GM19043 (cell line): ENCODE results near the gene PPP1R18.
"Not testable (repeated sequence)": the region's sequence is repeated elsewhere in the genome, so short reads cannot be mapped to it uniquely, and the experiment has no call there.

Experiments used
- ATAC-seq: cut with Tn5 transposase; IDR thresholded peaks from one replicate; pipeline ENCODE4 v1.9.1; 2021; ENCODE audit warnings: low read depth; ENCODE audit not compliant: unreplicated experiment

PPP1R18 gene

GRCh38 chr6:30670760-30671527 lies 15.5 kb downstream of the PPP1R18 start:
- no peak for ATAC-seq

GRCh38 chr6:30666300-30666699 lies 20.1 kb downstream of the PPP1R18 start:
- ATAC-seq, result not testable (repeated sequence)

GRCh38 chr6:30664994-30665767 lies 21.3 kb downstream of the PPP1R18 start:
- ATAC-seq, result no peak

DNA sequence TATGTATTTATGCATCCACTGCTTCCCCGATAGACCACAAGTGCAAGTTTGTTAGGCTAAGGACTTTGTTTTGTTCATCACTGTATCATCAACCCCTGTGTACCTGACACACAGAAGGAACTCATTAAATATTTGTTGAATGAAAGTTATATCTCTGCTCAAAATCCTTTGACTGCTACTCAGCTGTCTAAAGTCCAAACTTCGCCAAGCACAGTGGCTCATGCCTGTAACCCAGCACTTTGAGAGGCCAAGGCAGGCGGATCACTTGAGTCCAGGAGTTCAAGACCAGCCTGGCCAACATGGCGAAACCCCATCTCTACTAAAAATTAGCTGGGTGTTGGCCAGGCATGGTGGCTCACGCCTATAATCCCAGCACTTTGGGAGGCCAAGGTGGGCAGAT lies 28.5 kb downstream of the PPP1R18 start:
- not testable (repeated sequence) for ATAC-seq

DNA sequence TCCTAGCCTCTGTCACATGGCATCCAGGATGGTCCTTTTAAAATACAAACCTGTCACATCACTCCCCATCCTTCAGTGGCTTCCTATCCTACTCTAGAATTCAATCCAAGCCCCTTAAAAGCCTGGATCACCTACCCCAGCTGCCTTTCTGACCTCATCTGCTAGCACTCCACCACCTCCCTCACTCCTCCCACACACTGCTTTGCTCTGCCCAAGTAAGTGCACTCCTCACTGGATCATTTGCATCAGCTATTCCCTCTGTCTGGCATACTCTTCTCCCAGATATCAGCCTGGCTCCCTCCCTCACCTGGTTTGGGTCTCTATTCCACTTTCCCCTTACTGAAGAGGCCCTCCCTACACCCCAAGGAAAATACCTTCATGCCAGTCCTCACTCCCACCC lies 29.0 kb downstream of the PPP1R18 start:
- no peak for ATAC-seq

DNA sequence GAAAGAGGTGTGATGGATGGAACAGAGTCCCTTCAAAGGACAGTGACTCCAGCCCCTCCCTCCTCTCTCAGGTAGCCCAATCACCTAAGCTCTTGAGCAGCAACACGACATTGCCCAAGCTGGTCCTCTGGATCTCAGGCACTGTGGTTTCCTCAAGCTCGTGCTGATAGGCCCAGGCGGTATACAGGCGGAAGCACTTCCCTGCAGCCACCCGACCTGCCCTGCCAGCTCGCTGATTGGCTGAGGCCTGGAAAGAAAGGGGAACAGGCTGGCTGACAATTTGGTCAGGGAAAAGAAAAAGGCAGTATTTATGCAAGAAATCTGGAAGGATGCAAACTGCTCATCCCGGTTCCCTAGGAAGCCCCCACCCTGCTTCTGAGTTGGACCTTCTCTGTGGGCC lies 29.9 kb downstream of the PPP1R18 start:
- ATAC-seq, result no peak

DNA sequence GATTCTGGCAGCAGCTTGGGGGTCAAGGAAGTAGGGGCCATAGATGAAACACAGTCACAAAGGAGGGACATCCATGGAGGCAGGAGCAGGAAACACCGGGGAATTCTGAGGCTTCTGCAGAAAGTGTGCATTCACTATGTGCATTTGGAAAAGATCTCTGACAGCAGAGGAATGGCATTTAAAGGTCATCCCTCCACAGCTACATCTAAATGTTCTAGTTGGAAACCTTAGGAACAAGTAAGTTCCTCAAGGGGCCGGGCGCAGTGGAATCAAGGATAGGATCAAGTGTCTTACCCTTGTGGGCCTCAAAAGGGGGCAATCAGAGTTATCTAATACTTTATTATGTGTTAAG lies 30.7 kb downstream of the PPP1R18 start:
- no peak for ATAC-seq

- no peak for ATAC-seq
Observed at GRCh38 chr6:30654798-30655742, 31.4 kb downstream of the PPP1R18 start.

GRCh38 chr6:30651143-30651542 lies 35.3 kb downstream of the PPP1R18 start:
- ATAC-seq, result no peak

GRCh38 chr6:30647242-30648116 lies 39.0 kb downstream of the PPP1R18 start:
- ATAC-seq, result peak; percentile 53

DNA sequence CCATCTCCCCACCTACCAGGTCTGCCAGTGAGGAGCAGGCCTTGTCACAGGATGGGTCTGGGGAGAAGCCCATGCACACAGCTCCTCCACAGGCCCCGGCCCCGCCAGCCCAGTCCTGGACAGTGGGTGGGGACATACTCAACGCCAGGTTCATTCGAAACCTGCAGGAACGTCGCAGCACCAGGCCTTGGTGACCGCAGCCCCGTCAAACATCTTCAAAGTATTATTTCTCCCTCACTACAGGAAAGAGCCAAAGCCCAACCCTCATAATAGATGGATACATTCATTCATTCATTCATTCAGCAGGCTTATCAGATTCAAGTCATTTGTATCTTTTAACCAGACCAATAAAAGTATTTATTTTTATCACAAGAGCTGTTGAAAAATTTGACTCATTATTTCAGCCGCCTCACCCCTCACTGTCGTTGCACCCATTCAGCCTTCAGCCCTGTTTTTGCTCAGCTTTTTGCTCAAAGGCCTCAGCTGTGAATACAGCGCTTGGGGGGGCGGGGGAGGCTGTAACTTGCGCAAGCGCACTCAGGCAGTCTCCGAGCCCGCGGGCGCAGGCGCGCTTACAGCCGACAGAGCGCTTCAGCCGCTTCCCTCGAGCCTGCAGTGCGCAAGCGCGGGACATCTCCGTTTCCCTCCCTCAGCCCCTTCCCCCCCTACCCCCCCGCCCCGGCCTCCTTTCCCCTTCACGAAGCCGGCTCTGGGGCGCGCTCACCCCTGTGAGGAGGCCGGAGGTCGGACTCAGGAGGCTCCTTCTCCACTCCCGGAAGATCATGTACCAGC lies 39.8 kb downstream of the PPP1R18 start, which contains the start of gene C6orf136:
Gene C6orf136, plus strand, starts transcription at position 684 of the 792 bp plus-strand sequence. Its CDS starts 99 bp downstream, at position 783.
- ATAC-seq, result peak; percentile 50

DNA sequence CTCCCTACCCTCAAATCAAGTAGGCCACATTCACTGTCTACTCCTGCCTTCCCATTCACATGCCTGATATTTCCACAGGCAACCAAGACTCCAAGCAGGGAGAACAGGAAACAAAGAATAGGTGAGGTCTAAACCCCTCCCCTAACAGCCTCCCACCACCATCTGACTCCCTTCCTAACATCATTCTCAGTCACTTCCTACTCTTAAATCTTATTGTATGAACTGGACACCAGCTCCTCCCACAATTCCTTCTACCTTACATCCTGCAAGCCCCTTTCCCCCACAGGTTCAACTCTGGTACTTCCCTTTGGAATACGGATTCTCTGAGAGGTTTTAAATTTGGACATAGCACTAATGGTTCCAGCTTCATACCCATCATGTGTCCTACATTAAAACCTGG lies 40.5 kb downstream of the PPP1R18 start:
- no peak for ATAC-seq

DNA sequence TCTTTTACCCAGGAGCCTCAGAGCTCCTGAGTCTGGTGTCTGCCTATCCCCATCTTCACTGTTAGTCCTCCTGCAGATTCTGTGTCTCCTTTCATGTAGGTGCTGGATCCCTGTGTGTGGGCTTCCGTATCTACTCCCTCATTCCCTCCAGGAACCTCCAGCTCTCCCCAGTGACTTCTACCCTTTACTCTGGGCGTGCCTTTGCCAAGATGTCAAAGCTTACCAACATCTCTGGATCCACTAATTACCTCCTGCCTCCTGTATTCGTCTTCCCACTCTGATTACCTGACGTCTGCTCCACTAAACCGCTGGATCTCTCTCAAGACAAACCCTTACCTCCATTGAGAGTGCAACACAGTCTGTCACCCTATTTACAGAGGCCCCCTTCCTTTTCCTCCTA lies 41.7 kb downstream of the PPP1R18 start:
- ATAC-seq, result no peak

GRCh38 chr6:30643656-30644055 lies 42.8 kb downstream of the PPP1R18 start:
- no peak for ATAC-seq

DNA sequence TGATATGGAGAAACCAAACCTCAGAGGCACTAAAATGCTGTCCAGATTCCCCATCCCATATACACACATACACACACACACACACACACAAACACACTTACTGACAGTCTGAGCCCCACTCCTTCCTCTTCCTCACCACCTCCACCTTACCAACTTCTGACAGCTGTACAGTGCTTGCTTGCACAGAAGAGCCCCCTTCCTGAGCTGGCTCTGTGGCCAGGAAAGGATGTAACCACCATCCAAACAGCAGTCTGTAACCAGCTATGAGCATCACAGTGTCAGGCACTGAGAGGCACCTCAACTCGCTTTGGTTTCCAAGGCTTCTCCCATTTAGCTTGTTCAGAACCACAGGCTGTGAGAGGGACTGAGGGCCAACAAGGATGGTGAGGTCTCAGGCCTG lies 45.4 kb downstream of the PPP1R18 start:
- no peak for ATAC-seq

DNA sequence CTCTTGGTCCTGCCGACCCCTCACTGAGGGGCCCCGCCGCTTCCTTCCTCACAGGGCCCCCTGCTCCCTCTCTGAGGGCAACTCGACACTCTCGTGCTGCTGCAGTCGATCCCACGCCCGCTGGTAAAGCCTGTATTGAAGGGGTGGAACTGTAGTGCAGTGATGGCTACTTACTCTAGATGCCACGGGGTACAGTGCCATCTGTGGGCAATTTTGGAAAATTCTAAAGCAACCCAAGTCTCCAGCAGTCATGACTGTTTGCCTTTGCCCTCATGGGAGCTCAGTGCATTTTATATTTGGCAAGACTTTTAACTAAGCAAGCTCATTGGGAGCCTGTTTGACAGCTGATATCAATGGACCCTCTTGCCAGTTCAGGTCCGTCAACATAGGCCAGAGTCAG lies 46.0 kb downstream of the PPP1R18 start:
- ATAC-seq, result no peak

- ATAC-seq, result no peak
Observed at GRCh38 chr6:30635834-30636233, 50.6 kb downstream of the PPP1R18 start.

DNA sequence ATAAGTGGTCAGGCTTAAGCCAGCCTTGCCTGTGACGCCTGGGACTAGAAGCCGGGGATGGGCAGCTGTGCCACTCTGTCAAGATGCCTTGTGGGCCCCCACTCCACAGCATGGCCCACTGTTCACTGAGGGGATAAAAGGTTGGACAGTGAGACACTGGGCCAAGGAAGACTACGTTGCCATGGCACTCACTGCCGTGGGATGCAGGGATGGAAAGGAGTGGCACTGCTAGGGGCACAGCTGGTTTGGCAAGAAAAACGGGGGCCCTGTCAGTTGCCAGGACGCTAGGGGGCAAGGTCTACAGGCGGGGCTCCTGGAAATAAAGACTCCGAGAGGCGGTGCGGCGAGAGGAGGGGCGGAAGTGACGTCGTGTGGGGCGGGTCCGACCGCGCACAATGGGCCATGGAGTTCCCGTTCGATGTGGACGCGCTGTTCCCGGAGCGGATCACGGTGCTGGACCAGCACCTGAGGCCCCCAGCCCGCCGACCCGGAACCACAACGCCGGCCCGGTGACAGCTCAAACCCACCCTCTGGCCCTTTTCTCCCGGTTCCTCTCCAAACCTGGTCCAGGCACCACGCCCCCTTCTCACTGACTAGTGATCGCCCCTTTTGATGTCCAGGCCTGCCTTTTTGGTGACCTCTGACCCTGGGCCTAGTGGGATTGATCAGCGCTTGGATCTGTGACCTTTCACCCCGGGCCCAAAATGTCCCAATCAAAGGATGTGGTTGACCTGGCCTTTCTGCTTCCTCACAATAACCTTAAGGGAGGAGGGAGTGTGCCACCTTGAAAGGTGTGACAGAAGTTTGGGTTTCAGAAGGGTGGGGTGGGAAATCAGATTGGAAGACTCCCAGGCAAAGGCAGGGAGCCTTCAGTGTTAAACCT lies 59.7 kb downstream of the PPP1R18 start, which contains the start of gene ATAT1:
Gene ATAT1, plus strand, starts transcription at position 391 of the 883 bp plus-strand sequence.
- peak; percentile 74 for ATAC-seq
